CD4-positive, alpha-beta memory T cell (primary cell): ENCODE results near the gene DIP2A. TPM values are rescaled to one million over a fixed set of nuclear protein-coding genes. Genes with fewer than 3 reads are reported as not detected.

Source experiments
- CTCF ChIA-PET: fragments of 350-600 bp; sonication (Branson Sonifier 250); formaldehyde crosslinking; loops from one replicate; lab custom pipeline; 2021; ENCODE audit warnings: inconsistent platforms; ENCODE audit not compliant: partially characterized antibody; lab: Charles Lee
- POLR2A ChIA-PET: fragments of 350-600 bp; sonication (Branson Sonifier 250); formaldehyde crosslinking; loops from one replicate; lab custom pipeline; 2021; ENCODE audit not compliant: partially characterized antibody; lab: Charles Lee
- DNase-seq, 5 donors: peaks; one replicate each; pipeline versions ENCODE4 v3.0.0 to v3.0.0-alpha.2; 2020 to 2022; ENCODE audit warnings: mixed read lengths in 1 of 5
- H3K27ac ChIP-seq: one replicate; pipeline ENCODE4 v1.7.0; 2013; ENCODE audit warnings: low read depth, low read length
- H3K27me3 ChIP-seq: 2 replicates; pipeline ENCODE4 v1.7.0; 2013; ENCODE audit warnings: mild to moderate bottlenecking, low read length, moderate library complexity; ENCODE audit not compliant: insufficient read depth
- H3K36me3 ChIP-seq: 2 replicates; pipeline ENCODE4 v1.7.0; 2013; ENCODE audit warnings: mild to moderate bottlenecking, low read length, moderate library complexity; ENCODE audit not compliant: insufficient read depth
- H3K4me1 ChIP-seq: 2 replicates; pipeline ENCODE4 v1.7.0; 2013; ENCODE audit warnings: mild to moderate bottlenecking, low read length, moderate library complexity; ENCODE audit not compliant: insufficient read depth
- H3K4me3 ChIP-seq, 2 donors: one replicate each; pipeline ENCODE4 v1.7.0; 2013; ENCODE audit warnings: low read length in 2 of 2, mild to moderate bottlenecking in 1 of 2
- H3K9me3 ChIP-seq, 2 donors: one replicate each; pipeline ENCODE4 v1.7.0; 2013; ENCODE audit warnings: low read length in 2 of 2, control low read depth in 1 of 2; ENCODE audit not compliant: control insufficient read depth in 1 of 2
- H3K27ac Mint-ChIP-seq, 7 donors: one replicate each; pipeline ENCODE4 v1.8.0; 2020 to 2021; ENCODE audit warnings: mixed read lengths in 7 of 7, mild to moderate bottlenecking in 6 of 7, inconsistent platforms in 3 of 7, moderate library complexity in 3 of 7
- H3K27me3 Mint-ChIP-seq, 2 donors: one replicate each; pipeline ENCODE4 v1.8.0; 2020 to 2021; ENCODE audit warnings: mixed read lengths in 2 of 2
- H3K36me3 Mint-ChIP-seq, 2 donors: one replicate each; pipeline ENCODE4 v1.8.0; 2020 to 2021; ENCODE audit warnings: mixed read lengths in 2 of 2, inconsistent platforms in 1 of 2, mild to moderate bottlenecking in 1 of 2
- H3K4me1 Mint-ChIP-seq, 4 donors: one replicate each; pipeline ENCODE4 v1.8.0; 2020 to 2021; ENCODE audit warnings: mixed read lengths in 4 of 4, mild to moderate bottlenecking in 1 of 4
- H3K4me3 Mint-ChIP-seq, 8 donors: one replicate each; pipeline ENCODE4 v1.8.0; 2020 to 2021; ENCODE audit warnings: mixed read lengths in 8 of 8, mild to moderate bottlenecking in 7 of 8, moderate library complexity in 6 of 8, inconsistent platforms in 3 of 8
- H3K9me3 Mint-ChIP-seq, 8 donors: one replicate each; pipeline ENCODE4 v1.8.0; 2020 to 2021; ENCODE audit warnings: mixed read lengths in 8 of 8, mild to moderate bottlenecking in 5 of 8, inconsistent platforms in 3 of 8, moderate library complexity in 1 of 8
- intact Hi-C: fragments of 100-400 bp; cut with micrococcal nuclease; formaldehyde crosslinking; loops from one replicate; pipeline ENCODE4 v1.15.1; 2023
- polyA plus RNA-seq, 2 donors: library from polyadenylated mRNA; unstranded; fragments of 300-500 nt; fragmentation: Illumina TruSeq; gene quantifications; one replicate each; pipeline ENCODE4 v1.2.3, GENCODE V29; 2021
- total RNA-seq, 2 experiments: library from RNA; stranded (reverse); gene quantifications; one replicate each; pipeline ENCODE4 v1.2.3, GENCODE V29; 2021

The DIP2A gene
- total and polyA plus RNA-seq, 4 experiments from 2014 or later, result 14.1 to 95.9 (median 56.2) TPM

- Mint-ChIP-seq H3K36me3 (peaks cover 3 to 31% of the 10 kb centered on the region in 2 donors), H3K27me3 (no peaks in the 10 kb centered on the region), H3K27ac (peak overlapping the region in 5 of 7 donors; percentile 11 to 86 (median 31)), H3K9me3 (no peaks in the 10 kb centered on the region), H3K4me3 (no peak overlapping the region), H3K4me1 (peaks cover 29 to 42% (median 32%) of the 10 kb centered on the region in 4 donors)
- H3K9me3 ChIP-seq, result no peaks in the 10 kb centered on the region
- DNase-seq, result no peak
- H3K4me3 ChIP-seq, result no peak overlapping the region
- no peaks in the 10 kb centered on the region for H3K27me3 ChIP-seq
- POLR2A ChIA-PET, result interaction anchor here (0.5 to 1.8 kb wide), 2 partner anchors 9 to 166 kb away, joined by 3 to 6 read pairs; partner anchors contain the start of gene DIP2A
- no peaks in the 10 kb centered on the region for H3K36me3 ChIP-seq
- H3K27ac ChIP-seq, result no peak overlapping the region
- CTCF ChIA-PET, result interaction anchor here (0.9 kb wide), 1 partner anchor 12 kb away, joined by 3 read pairs; no protein-coding TSS in a partner anchor
- intact Hi-C loops, result no loop called here
- H3K4me1 ChIP-seq, result peaks cover 10% of the 10 kb centered on the region
Observed at GRCh38 chr21:46468108-46468774, 9.6 kb downstream of the DIP2A start.

GRCh38 chr21:46469275-46469674, 10.6 kb downstream of the DIP2A start:
- no peak overlapping the region for H3K27ac ChIP-seq
- peaks cover 10% of the 10 kb centered on the region for H3K4me1 ChIP-seq
- peak overlapping the region in 5 of 7 donors; percentile 7 to 92 (median 41) for H3K27ac Mint-ChIP-seq
- no peaks in the 10 kb centered on the region for H3K36me3 ChIP-seq
- no peaks in the 10 kb centered on the region for H3K9me3 ChIP-seq
- H3K4me3 Mint-ChIP-seq, result no peak overlapping the region
- no peaks in the 10 kb centered on the region for H3K27me3 Mint-ChIP-seq
- intact Hi-C loops, result no loop called here
- H3K4me1 Mint-ChIP-seq, result peaks cover 34 to 48% (median 38%) of the 10 kb centered on the region in 4 donors
- no peak overlapping the region for H3K4me3 ChIP-seq
- peaks cover 0 to 30% of the 10 kb centered on the region in 2 donors for H3K36me3 Mint-ChIP-seq
- H3K27me3 ChIP-seq, result no peaks in the 10 kb centered on the region
- POLR2A ChIA-PET, result interaction anchor here (1.1 to 1.8 kb wide), 3 partner anchors 9 to 166 kb away, joined by 3 to 6 read pairs (median 4); partner anchors contain the start of genes DIP2A and PRMT2
- CTCF ChIA-PET, result no interaction called here
- DNase-seq, result no peak
- no peaks in the 10 kb centered on the region for H3K9me3 Mint-ChIP-seq

GRCh38 chr21:46471514-46471913, 12.8 kb downstream of the DIP2A start:
- Mint-ChIP-seq H3K4me1 (peaks cover 38 to 55% (median 44%) of the 10 kb centered on the region in 4 donors), H3K4me3 (no peak overlapping the region), H3K27me3 (no peaks in the 10 kb centered on the region), H3K9me3 (no peaks in the 10 kb centered on the region), H3K36me3 (peaks cover 4 to 24% of the 10 kb centered on the region in 2 donors), H3K27ac (peak overlapping the region in 2 of 7 donors; percentile 7 to 27)
- H3K27me3 ChIP-seq, result no peaks in the 10 kb centered on the region
- DNase-seq, result no peak
- ChIA-PET POLR2A (interaction anchor here (1.2 to 1.5 kb wide), 3 partner anchors 13 to 165 kb away, joined by 3 to 6 read pairs (median 3); partner anchors contain the start of gene DIP2A), CTCF (interaction anchor here (1.1 to 1.7 kb wide), 2 partner anchors 12 to 88 kb away, joined by 3 read pairs; no protein-coding TSS in a partner anchor)
- intact Hi-C loops, result no loop called here
- H3K36me3 ChIP-seq, result no peaks in the 10 kb centered on the region
- peaks cover 10% of the 10 kb centered on the region for H3K4me1 ChIP-seq
- H3K27ac ChIP-seq, result no peak overlapping the region
- H3K4me3 ChIP-seq, result no peak overlapping the region
- no peaks in the 10 kb centered on the region for H3K9me3 ChIP-seq

GRCh38 chr21:46472246-46472645, 13.6 kb downstream of the DIP2A start:
- ChIA-PET POLR2A (interaction anchor here (1.2 to 1.3 kb wide), 2 partner anchors 14 to 164 kb away, joined by 3 to 6 read pairs; partner anchors contain the start of gene DIP2A), CTCF (interaction anchor here (1.1 to 1.7 kb wide), 2 partner anchors 12 to 87 kb away, joined by 3 read pairs; no protein-coding TSS in a partner anchor)
- no peak overlapping the region for H3K4me3 Mint-ChIP-seq
- peaks cover 8 to 26% of the 10 kb centered on the region in 2 donors for H3K36me3 Mint-ChIP-seq
- Histone ChIP-seq H3K9me3 (no peaks in the 10 kb centered on the region), H3K4me3 (no peak overlapping the region), H3K27ac (no peak overlapping the region), H3K36me3 (no peaks in the 10 kb centered on the region), H3K27me3 (no peaks in the 10 kb centered on the region), H3K4me1 (peaks cover 10% of the 10 kb centered on the region)
- H3K9me3 Mint-ChIP-seq, result no peaks in the 10 kb centered on the region
- no peaks in the 10 kb centered on the region for H3K27me3 Mint-ChIP-seq
- no peak for DNase-seq
- H3K27ac Mint-ChIP-seq, result peak overlapping the region in 6 of 7 donors; percentile 1 to 94 (median 35)
- intact Hi-C loops, result no loop called here
- H3K4me1 Mint-ChIP-seq, result peaks cover 40 to 55% (median 43%) of the 10 kb centered on the region in 4 donors

- POLR2A ChIA-PET, result no interaction called here
- H3K36me3 Mint-ChIP-seq, result peaks cover 18 to 26% of the 10 kb centered on the region in 2 donors
- H3K27me3 ChIP-seq, result no peaks in the 10 kb centered on the region
- intact Hi-C loops, result no loop called here
- H3K27ac Mint-ChIP-seq, result peak overlapping the region in 5 of 7 donors; percentile 3 to 90 (median 31)
- no peak for DNase-seq
- peaks cover 35 to 51% (median 40%) of the 10 kb centered on the region in 4 donors for H3K4me1 Mint-ChIP-seq
- H3K4me3 ChIP-seq, result no peak overlapping the region
- peaks cover 10% of the 10 kb centered on the region for H3K4me1 ChIP-seq
- no peaks in the 10 kb centered on the region for H3K36me3 ChIP-seq
- CTCF ChIA-PET, result no interaction called here
- H3K9me3 Mint-ChIP-seq, result no peaks in the 10 kb centered on the region
- H3K4me3 Mint-ChIP-seq, result peak overlapping the region in 1 of 8 donors; percentile 2
- no peaks in the 10 kb centered on the region for H3K9me3 ChIP-seq
- H3K27ac ChIP-seq, result no peak overlapping the region
- H3K27me3 Mint-ChIP-seq, result no peaks in the 10 kb centered on the region
Observed at GRCh38 chr21:46474382-46474781, 15.7 kb downstream of the DIP2A start.

GRCh38 chr21:46475296-46475695, 16.6 kb downstream of the DIP2A start:
- intact Hi-C loops, result no loop called here
- Histone ChIP-seq H3K36me3 (no peaks in the 10 kb centered on the region), H3K27ac (no peak overlapping the region), H3K4me3 (no peak overlapping the region), H3K4me1 (peaks cover 10% of the 10 kb centered on the region), H3K27me3 (no peaks in the 10 kb centered on the region), H3K9me3 (no peaks in the 10 kb centered on the region)
- Mint-ChIP-seq H3K27me3 (no peaks in the 10 kb centered on the region), H3K27ac (no peak overlapping the region), H3K9me3 (no peaks in the 10 kb centered on the region), H3K4me1 (peaks cover 36 to 51% (median 40%) of the 10 kb centered on the region in 4 donors), H3K4me3 (no peak overlapping the region), H3K36me3 (peaks cover 18 to 24% of the 10 kb centered on the region in 2 donors)
- POLR2A ChIA-PET, result no interaction called here
- CTCF ChIA-PET, result no interaction called here
- DNase-seq, result no peak

GRCh38 chr21:46477765-46478164, 19.1 kb downstream of the DIP2A start:
- H3K9me3 ChIP-seq, result no peaks in the 10 kb centered on the region
- H3K4me1 ChIP-seq, result peaks cover 3% of the 10 kb centered on the region
- ChIA-PET CTCF (no interaction called here), POLR2A (no interaction called here)
- H3K27ac ChIP-seq, result no peak overlapping the region
- Mint-ChIP-seq H3K4me1 (peaks cover 37 to 55% (median 39%) of the 10 kb centered on the region in 4 donors), H3K4me3 (no peak overlapping the region), H3K27ac (peak overlapping the region in 2 of 7 donors; percentile 42 to 77), H3K36me3 (peaks cover 26 to 27% of the 10 kb centered on the region in 2 donors), H3K27me3 (no peaks in the 10 kb centered on the region), H3K9me3 (no peaks in the 10 kb centered on the region)
- no peak overlapping the region for H3K4me3 ChIP-seq
- no peaks in the 10 kb centered on the region for H3K27me3 ChIP-seq
- no peak for DNase-seq
- intact Hi-C loops, result no loop called here
- no peaks in the 10 kb centered on the region for H3K36me3 ChIP-seq
